Thyroid gland (tissue), 4 donors: Measurements from ENCODE around the gene CTLA4. TPM values are rescaled to one million over a fixed set of nuclear protein-coding genes. Genes with fewer than 3 reads are reported as not detected.

Source experiments
- DNase-seq, 2 donors: peaks; one replicate each; pipeline ENCODE4 v3.0.0-alpha.2; 2019
- H3K27ac ChIP-seq, 3 donors: fragments of 200-600 bp; sonication (generic); 1 replicate in 2 of 3; 2 replicates in 1 of 3; pipeline ENCODE4 v1.5.1; 2016 to 2019; ENCODE audit warnings: mild to moderate bottlenecking in 1 of 3, moderate library complexity in 1 of 3
- H3K27me3 ChIP-seq: fragments of 200-600 bp; sonication (generic); one replicate; pipeline ENCODE4 v1.5.1; 2019
- H3K36me3 ChIP-seq, 2 donors: fragments of 200-600 bp; sonication (generic); one replicate each; pipeline ENCODE4 v1.5.1; 2016 to 2019
- H3K4me1 ChIP-seq, 2 donors: fragments of 200-600 bp; sonication (generic); one replicate each; pipeline ENCODE4 v1.5.1; 2017 to 2019
- H3K4me3 ChIP-seq, 3 donors: fragments of 200-600 bp; sonication (generic); replicated peaks in 1 of 3; 1 replicate in 2 of 3; 2 replicates in 1 of 3; pipeline ENCODE4 v1.5.1; 2016; ENCODE audit warnings: mild to moderate bottlenecking in 1 of 3
- H3K9me3 ChIP-seq: fragments of 200-600 bp; sonication (generic); one replicate; pipeline ENCODE4 v1.5.1; 2017
- CTCF ChIP-seq, 6 experiments: fragments of 200-600 bp in 3 of 6; fragments of 450-650 bp in 3 of 6; sonication (generic) in 3 of 6; IDR thresholded peaks; one replicate each; pipeline ENCODE4 v1.5.1; 2016 to 2019; ENCODE audit warnings: antibody characterized with exemption in 6 of 6, mild to moderate bottlenecking in 2 of 6, inconsistent platforms in 1 of 6, moderate library complexity in 1 of 6
- POLR2A ChIP-seq, 2 donors: fragments of 450-650 bp; IDR thresholded peaks; one replicate each; pipeline ENCODE4 v1.6.1; 2017; ENCODE audit warnings: antibody characterized with exemption in 2 of 2, mild to moderate bottlenecking in 2 of 2, moderate library complexity in 1 of 2
- WGBS, 2 donors: methylation state at CpG; one replicate each; pipeline ENCODE4 v1.1.5; 2017; 5-methylcytosine and 5-hydroxymethylcytosine counted together
- intact Hi-C: fragments of 100-400 bp; cut with DNase I; formaldehyde crosslinking; loops from one replicate; pipeline ENCODE4 v1.15.1; 2023
- total RNA-seq, 4 donors: library from RNA; depleted of rRNA; stranded (reverse); fragments of >200 nt; gene quantifications; one replicate each; pipeline ENCODE4 v1.2.3, GENCODE V29; 2016

CTLA4 gene
- total RNA-seq, 4 donors from 2014 or later, result 0.33 to 1.5 TPM; not detected in 2

GRCh38 chr2:203846490-203847105 lies 21.0 kb upstream of the CTLA4 start:
- no peak for DNase-seq
- no peaks in the 10 kb centered on the region for H3K4me1 ChIP-seq
- intact Hi-C loops, result no loop called here
- TF ChIP-seq POLR2A (IDR thresholded peaks at IDR 0.05), result no peak
- no peak for TF ChIP-seq CTCF (IDR thresholded peaks at IDR 0.05)
- WGBS, 2 donors, result 78 to 85% methylated on average over 8 of the region's 8 CpGs
- no peak overlapping the region for H3K27ac ChIP-seq
- H3K4me3 ChIP-seq, result no peak overlapping the region
- H3K27me3 ChIP-seq, result no peaks in the 10 kb centered on the region
- no peaks in the 10 kb centered on the region for H3K36me3 ChIP-seq
- H3K9me3 ChIP-seq, result no peaks in the 10 kb centered on the region

GRCh38 chr2:203849010-203849409 lies 18.6 kb upstream of the CTLA4 start:
- no peaks in the 10 kb centered on the region for H3K4me1 ChIP-seq
- H3K4me3 ChIP-seq, result no peak overlapping the region
- no peaks in the 10 kb centered on the region for H3K9me3 ChIP-seq
- no peaks in the 10 kb centered on the region for H3K36me3 ChIP-seq
- H3K27ac ChIP-seq, result no peak overlapping the region
- intact Hi-C loops, result no loop called here
- 69 to 80% methylated on average over 2 of the region's 2 CpGs for WGBS, 2 donors
- no peak for DNase-seq
- no peaks in the 10 kb centered on the region for H3K27me3 ChIP-seq
- TF ChIP-seq CTCF (IDR thresholded peaks at IDR 0.05), result no peak
- no peak for TF ChIP-seq POLR2A (IDR thresholded peaks at IDR 0.05)

DNA sequence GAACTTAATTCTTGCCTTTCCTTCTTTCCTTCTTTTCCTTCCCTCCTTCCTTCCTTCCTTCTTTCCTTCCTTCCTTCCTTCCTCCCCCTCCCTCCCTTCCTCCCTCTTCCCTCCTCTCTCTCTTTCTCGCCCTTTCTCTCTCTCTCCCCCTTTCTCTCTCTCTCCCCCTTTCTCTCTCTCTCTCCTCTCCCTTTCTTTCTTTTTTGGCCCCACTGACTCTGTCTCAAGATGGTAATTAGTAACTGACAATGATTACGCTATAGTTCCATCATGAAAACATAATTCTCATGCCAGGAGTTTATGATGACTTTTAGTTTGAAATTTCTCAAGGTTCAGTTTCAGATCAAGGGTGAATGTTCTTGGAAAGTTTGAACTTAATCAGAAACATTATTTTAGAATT lies 14.8 kb upstream of the CTLA4 start:
- Histone ChIP-seq H3K27me3 (no peaks in the 10 kb centered on the region), H3K36me3 (no peaks in the 10 kb centered on the region), H3K27ac (no peak overlapping the region), H3K9me3 (no peaks in the 10 kb centered on the region), H3K4me1 (no peaks in the 10 kb centered on the region), H3K4me3 (no peak overlapping the region)
- WGBS, 2 donors, result 75 to 87% methylated on average over 2 of the region's 2 CpGs
- no peak for TF ChIP-seq CTCF (IDR thresholded peaks at IDR 0.05)
- no peak for TF ChIP-seq POLR2A (IDR thresholded peaks at IDR 0.05)
- no peak for DNase-seq
- intact Hi-C loops, result no loop called here

DNA sequence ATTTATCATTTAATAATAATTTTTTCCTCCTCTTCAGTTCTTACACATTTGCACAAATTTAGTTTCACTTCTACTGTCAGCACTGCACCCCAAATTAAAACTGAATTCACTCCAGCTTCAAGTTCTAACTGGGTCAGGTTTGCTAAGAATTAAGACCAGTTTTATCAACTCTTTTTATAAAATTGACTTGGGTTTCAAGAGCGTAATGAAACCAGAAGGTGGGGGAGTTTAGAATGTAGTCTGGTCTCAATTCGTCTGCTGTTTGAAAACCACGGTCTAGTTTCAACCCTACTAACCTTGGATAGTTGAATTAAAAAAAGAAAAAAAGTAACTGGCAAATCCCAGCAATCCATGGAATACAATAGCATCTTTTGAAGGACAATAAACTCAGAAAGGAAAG lies 14.3 kb upstream of the CTLA4 start:
- intact Hi-C loops, result no loop called here
- Histone ChIP-seq H3K36me3 (no peaks in the 10 kb centered on the region), H3K9me3 (no peaks in the 10 kb centered on the region), H3K4me3 (no peak overlapping the region), H3K27ac (no peak overlapping the region), H3K27me3 (no peaks in the 10 kb centered on the region), H3K4me1 (no peaks in the 10 kb centered on the region)
- no peak for DNase-seq
- TF ChIP-seq POLR2A (IDR thresholded peaks at IDR 0.05) (no peak), CTCF (IDR thresholded peaks at IDR 0.05) (no peak)
- 82 to 86% methylated on average over 3 of the region's 3 CpGs for WGBS, 2 donors

DNA sequence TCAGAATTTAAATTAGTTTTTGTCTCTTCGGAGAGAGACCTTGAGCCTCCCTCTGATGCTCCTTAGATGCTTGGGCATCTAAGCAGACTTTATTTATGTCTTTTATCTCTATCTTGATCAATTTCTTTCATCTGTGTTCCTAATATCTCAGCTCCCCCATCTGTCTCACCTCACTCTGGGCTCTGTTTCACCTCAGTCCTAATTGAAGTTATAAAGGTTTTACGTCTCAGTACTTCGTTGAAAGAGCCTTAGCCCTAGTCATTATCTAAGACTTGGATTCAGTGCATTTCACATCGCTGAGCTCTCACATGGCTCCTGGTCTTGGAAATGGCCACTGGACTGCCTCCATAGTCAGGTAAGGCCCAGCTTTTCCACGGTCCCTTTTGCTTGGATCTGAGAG lies 13.8 kb upstream of the CTLA4 start:
- H3K27ac ChIP-seq, result no peak overlapping the region
- no peak for DNase-seq
- intact Hi-C loops, result no loop called here
- 86 to 89% methylated on average over 5 of the region's 5 CpGs for WGBS, 2 donors
- no peaks in the 10 kb centered on the region for H3K9me3 ChIP-seq
- no peaks in the 10 kb centered on the region for H3K4me1 ChIP-seq
- no peaks in the 10 kb centered on the region for H3K36me3 ChIP-seq
- no peak for TF ChIP-seq CTCF (IDR thresholded peaks at IDR 0.05)
- no peak for TF ChIP-seq POLR2A (IDR thresholded peaks at IDR 0.05)
- no peaks in the 10 kb centered on the region for H3K27me3 ChIP-seq
- no peak overlapping the region for H3K4me3 ChIP-seq
